Nephron (organoid): ENCODE results near the gene RAB11FIP4.

Source experiments
- H3K27ac Mint-ChIP-seq, 3 experiments: 2 replicates each; pipeline ENCODE4 v1.8.0; 2020; ENCODE audit warnings: mixed read lengths in 3 of 3, mild to moderate bottlenecking in 2 of 3, moderate library complexity in 1 of 3
- H3K27me3 Mint-ChIP-seq: 2 replicates; pipeline ENCODE4 v1.8.0; 2021; ENCODE audit warnings: low read depth, mild to moderate bottlenecking, moderate library complexity, mixed read lengths
- H3K36me3 Mint-ChIP-seq: 2 replicates; pipeline ENCODE4 v1.8.0; 2020; ENCODE audit warnings: low read depth, mixed read lengths
- H3K4me1 Mint-ChIP-seq: 2 replicates; pipeline ENCODE4 v1.8.0; 2020; ENCODE audit warnings: mixed read lengths
- H3K4me3 Mint-ChIP-seq, 3 experiments: 2 replicates each; pipeline ENCODE4 v1.8.0; 2020; ENCODE audit warnings: mild to moderate bottlenecking in 3 of 3, mixed read lengths in 3 of 3, moderate library complexity in 2 of 3
- H3K9me3 Mint-ChIP-seq: 2 replicates; pipeline ENCODE4 v1.8.0; 2020; ENCODE audit warnings: mixed read lengths
- TF ChIP-seq, protein P1 (sequence below), 3 experiments: fragments of 200-600 bp; sonication (generic); IDR thresholded peaks; one replicate each; pipeline ENCODE4 v1.5.0; 2021; ENCODE audit warnings: antibody characterized with exemption in 3 of 3; ENCODE audit not compliant: unreplicated experiment in 3 of 3

RAB11FIP4 gene

DNA sequence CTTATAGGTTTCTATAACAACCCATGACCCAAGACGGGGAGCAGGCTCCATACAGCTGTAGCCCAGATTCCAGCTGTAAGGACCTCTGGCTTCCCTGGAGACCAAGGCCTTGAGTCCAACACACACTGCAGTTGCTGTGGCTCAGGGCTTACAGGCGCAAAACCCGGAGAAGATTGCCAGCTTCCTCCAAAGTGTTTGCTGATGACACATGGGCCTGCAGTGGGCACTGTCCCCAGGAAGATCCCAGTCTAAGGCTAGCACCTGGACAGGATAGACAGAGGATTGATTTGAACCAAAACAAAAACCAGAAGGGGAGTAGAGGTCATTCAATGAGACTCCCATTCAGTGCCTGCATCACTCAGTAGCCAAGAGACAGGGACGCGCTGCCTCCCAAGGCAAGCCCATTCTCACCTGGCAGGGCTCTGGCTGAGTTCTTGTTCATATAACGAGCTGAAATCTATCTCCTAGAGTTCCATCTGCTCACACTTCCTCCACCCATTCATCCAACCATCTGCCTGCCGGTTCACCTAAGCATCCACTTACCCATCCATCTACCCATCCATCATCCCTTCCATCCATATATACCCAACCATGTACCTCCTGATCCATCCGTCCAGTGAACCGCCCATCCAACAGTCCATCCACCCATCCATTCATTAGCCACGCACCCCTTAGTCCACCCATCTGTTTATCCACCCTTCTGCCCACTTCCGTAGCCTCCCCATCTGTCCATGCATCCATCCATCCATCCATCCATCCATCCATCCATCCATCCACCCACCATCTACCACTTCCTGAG lies 10.2 kb downstream of the RAB11FIP4 start:
- TF ChIP-seq, protein P1, sequence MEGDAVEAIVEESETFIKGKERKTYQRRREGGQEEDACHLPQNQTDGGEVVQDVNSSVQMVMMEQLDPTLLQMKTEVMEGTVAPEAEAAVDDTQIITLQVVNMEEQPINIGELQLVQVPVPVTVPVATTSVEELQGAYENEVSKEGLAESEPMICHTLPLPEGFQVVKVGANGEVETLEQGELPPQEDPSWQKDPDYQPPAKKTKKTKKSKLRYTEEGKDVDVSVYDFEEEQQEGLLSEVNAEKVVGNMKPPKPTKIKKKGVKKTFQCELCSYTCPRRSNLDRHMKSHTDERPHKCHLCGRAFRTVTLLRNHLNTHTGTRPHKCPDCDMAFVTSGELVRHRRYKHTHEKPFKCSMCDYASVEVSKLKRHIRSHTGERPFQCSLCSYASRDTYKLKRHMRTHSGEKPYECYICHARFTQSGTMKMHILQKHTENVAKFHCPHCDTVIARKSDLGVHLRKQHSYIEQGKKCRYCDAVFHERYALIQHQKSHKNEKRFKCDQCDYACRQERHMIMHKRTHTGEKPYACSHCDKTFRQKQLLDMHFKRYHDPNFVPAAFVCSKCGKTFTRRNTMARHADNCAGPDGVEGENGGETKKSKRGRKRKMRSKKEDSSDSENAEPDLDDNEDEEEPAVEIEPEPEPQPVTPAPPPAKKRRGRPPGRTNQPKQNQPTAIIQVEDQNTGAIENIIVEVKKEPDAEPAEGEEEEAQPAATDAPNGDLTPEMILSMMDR (IDR thresholded peaks at IDR 0.05; ENCODE audit: unreplicated experiment in 3 of 3) = no peak
- no peaks in the 10 kb centered on the region for H3K9me3 Mint-ChIP-seq
- no peaks in the 10 kb centered on the region for H3K36me3 Mint-ChIP-seq
- H3K4me1 Mint-ChIP-seq = no peaks in the 10 kb centered on the region
- no peak overlapping the region for H3K27ac Mint-ChIP-seq
- H3K27me3 Mint-ChIP-seq = peaks cover 16% of the 10 kb centered on the region
- no peak overlapping the region for H3K4me3 Mint-ChIP-seq

DNA sequence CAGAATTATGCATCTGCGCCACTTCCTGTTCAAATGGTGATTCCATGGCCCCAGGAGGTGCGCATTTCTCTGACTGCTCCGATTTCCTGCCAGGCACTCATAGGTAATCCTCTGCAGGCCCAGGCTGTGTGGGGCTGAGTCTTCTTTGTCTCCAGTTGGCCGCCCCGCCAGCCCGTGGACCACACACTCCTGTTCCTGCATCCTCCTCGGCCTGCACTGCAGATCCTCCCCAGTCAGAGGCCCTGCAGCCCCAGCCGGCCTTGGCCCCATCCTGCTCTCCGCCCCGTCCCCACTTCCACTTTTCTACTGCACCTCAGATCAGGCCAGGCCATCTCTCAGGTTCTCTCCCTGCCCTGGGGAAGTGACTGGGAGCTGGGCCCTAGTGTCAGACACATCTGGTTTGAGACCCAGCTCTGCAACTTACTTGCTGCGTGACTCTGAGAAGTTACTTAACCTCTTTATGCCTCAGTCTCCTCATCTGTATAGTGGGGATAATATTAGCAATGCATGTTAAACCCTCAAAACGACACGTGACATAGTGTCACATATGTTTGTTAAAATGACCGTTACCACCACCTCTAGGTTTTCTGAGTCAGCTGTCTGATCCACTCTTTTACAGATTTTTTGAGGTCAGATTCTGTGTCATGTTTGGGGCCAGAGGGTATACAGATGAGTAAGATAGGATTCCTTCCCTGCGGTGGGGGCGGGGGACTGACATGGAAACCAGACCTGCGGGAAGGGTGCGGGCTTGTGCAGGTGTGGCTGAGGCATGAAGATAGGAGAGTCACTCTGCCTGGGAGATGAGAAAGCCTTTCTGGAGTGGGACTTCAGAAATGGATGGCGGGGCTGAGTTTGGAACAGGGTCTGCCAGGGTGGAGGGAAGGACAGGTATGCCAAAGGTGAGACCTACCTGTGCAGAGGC lies 12.8 kb downstream of the RAB11FIP4 start:
- Mint-ChIP-seq H3K4me3 (no peak overlapping the region), H3K27me3 (peaks cover 11% of the 10 kb centered on the region), H3K36me3 (no peaks in the 10 kb centered on the region), H3K9me3 (no peaks in the 10 kb centered on the region), H3K4me1 (peaks cover 2% of the 10 kb centered on the region), H3K27ac (no peak overlapping the region)
- TF ChIP-seq, protein P1 (IDR thresholded peaks at IDR 0.05; ENCODE audit: unreplicated experiment in 3 of 3) = no peak

DNA sequence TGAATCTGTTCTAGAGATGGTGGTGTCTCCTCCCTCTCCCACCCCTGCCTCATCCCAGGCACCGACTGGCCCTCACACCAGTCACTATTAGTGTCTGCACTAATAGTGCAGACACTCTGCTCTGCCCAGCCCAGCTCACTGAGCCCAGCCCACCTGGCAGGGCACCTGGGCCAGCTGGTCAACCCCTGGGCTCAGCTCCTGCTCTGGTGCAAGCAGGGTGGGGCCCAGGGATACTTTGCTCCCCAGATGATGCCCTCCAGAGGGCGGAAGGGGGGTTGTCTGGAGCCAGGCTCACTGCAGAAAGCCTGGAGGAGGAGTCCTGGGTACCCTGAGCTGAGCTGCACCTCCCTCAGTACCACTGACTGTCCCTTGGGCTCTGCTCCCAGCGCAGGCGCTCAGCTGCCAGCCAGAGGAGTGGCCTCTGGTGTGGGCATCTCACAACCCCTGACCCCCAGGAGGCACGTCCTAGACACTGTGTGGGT lies 14.5 kb downstream of the RAB11FIP4 start:
- peaks cover 10% of the 10 kb centered on the region for H3K27me3 Mint-ChIP-seq

DNA sequence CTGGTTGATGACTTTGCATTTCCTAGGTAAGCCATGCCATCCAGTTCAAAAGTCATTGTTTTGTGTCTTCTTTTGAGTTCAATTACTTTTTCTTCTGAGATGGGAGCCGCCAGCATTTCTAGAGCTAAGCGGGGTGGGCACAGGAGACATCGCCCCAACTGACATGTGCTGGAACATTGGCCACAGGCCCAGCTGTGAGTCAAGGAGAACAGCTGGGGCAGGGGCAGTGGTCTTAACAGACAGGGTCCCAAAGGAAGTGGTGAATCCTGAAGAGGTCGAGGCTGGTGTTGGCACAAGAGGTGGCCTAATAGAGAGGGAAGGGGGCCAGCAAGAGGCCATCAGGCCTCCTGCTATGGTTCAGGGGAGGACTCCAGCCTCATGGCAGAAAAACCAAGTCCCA lies 17.1 kb downstream of the RAB11FIP4 start:
- TF ChIP-seq, protein P1 (IDR thresholded peaks at IDR 0.05; ENCODE audit: unreplicated experiment in 3 of 3) = no peak
- Mint-ChIP-seq H3K4me1 (peaks cover 12% of the 10 kb centered on the region), H3K27me3 (peaks cover 16% of the 10 kb centered on the region), H3K4me3 (no peak overlapping the region), H3K36me3 (no peaks in the 10 kb centered on the region), H3K27ac (no peak overlapping the region), H3K9me3 (no peaks in the 10 kb centered on the region)

More for the DNA sequence above, 14.5 kb downstream of the RAB11FIP4 start:
- H3K27ac Mint-ChIP-seq = no peak overlapping the region
- H3K4me1 Mint-ChIP-seq = peaks cover 4% of the 10 kb centered on the region
- H3K36me3 Mint-ChIP-seq = no peaks in the 10 kb centered on the region
- H3K9me3 Mint-ChIP-seq = no peaks in the 10 kb centered on the region
- TF ChIP-seq, protein P1 (IDR thresholded peaks at IDR 0.05; ENCODE audit: unreplicated experiment in 3 of 3) = no peak
- H3K4me3 Mint-ChIP-seq = no peak overlapping the region

DNA sequence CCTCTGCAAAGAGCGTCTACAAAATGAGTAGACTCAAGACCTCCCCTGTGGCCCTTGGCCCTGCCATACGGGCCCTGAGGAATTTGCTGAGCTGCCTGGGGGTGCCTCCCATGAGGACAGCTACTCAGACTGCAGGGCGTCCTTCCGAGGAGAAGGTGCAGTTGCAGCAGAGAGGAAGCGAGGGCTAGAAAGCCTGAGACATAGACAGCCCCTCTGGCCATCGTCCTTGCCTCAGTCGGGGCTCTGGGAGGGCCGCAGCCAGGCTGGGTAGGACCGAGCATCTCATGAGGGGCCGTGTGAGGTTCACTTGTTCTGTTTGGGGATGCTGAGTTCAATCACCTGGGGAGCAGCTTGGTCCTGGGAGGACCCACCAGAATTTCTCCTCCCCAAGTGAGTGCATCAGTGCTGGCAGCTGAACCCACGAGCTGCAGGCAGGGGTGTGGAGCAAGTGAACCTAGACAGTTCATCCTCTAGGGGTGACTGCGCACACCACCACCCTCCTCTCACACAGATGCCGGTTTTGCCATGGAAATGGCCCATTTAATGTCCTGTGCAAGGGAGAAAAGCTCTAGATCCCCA lies 20.3 kb downstream of the RAB11FIP4 start:
- Mint-ChIP-seq H3K4me1 (peaks cover 19% of the 10 kb centered on the region), H3K9me3 (no peaks in the 10 kb centered on the region), H3K27me3 (peaks cover 27% of the 10 kb centered on the region), H3K27ac (no peak overlapping the region), H3K4me3 (no peak overlapping the region), H3K36me3 (no peaks in the 10 kb centered on the region)
- TF ChIP-seq, protein P1 (IDR thresholded peaks at IDR 0.05; ENCODE audit: unreplicated experiment in 3 of 3) = no peak
